Muscle of back (tissue), 11 donors: Measurements from ENCODE around the gene PPP1CA. TPM values are rescaled to one million over a fixed set of nuclear protein-coding genes. Genes with fewer than 3 reads are reported as not detected.

ENCODE experiments used
- DNase-seq, 3 donors: peaks; one replicate each; pipeline versions ENCODE4 v3.0.0 to v3.0.0-alpha.2; 2013
- polyA plus RNA-seq, 10 donors: library from polyadenylated mRNA; unstranded; fragments of 120-200 nt; gene quantifications; one replicate each; pipeline ENCODE4 v1.2.1, GENCODE V29; 2013; ENCODE audit not compliant: insufficient read length in 10 of 10

The PPP1CA gene
- polyA plus RNA-seq, 10 donors, result 95.8 to 132 (median 119) TPM

DNA sequence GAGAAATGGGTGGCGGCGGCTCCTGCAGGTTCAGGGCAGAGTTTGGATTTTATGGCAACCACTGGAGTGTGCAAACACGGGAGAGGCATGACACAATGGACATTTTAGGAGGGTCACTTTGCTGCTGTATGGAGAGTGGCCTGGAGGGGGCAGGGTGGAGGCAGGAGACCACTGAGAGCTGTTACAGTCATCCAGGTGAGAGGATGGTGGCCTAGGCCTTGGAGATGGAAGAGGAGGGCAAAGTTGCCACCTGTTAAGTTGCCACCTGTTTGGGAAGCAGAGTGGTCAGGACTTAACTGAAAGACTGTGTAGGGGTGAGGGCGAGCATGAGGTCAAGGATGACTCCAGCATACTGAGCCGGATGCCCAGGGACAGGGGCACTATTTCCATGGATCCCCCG, 12.2 kb downstream of the PPP1CA start:
- no peak for DNase-seq

- no peak for DNase-seq
These were observed 14.1 kb downstream of the PPP1CA start for GRCh38 chr11:67387518-67387917.

- DNase-seq, result no peak
These were observed 14.6 kb downstream of the PPP1CA start for GRCh38 chr11:67387069-67387468.

- no peak for DNase-seq
These were observed 16.7 kb downstream of the PPP1CA start for GRCh38 chr11:67384851-67385366.

- DNase-seq, result peak; percentile 70 to 87 (median 77)
These were observed 19.2 kb downstream of the PPP1CA start for GRCh38 chr11:67382276-67383136.

GRCh38 chr11:67381244-67381972, 20.2 kb downstream of the PPP1CA start:
- DNase-seq, result no peak

DNA sequence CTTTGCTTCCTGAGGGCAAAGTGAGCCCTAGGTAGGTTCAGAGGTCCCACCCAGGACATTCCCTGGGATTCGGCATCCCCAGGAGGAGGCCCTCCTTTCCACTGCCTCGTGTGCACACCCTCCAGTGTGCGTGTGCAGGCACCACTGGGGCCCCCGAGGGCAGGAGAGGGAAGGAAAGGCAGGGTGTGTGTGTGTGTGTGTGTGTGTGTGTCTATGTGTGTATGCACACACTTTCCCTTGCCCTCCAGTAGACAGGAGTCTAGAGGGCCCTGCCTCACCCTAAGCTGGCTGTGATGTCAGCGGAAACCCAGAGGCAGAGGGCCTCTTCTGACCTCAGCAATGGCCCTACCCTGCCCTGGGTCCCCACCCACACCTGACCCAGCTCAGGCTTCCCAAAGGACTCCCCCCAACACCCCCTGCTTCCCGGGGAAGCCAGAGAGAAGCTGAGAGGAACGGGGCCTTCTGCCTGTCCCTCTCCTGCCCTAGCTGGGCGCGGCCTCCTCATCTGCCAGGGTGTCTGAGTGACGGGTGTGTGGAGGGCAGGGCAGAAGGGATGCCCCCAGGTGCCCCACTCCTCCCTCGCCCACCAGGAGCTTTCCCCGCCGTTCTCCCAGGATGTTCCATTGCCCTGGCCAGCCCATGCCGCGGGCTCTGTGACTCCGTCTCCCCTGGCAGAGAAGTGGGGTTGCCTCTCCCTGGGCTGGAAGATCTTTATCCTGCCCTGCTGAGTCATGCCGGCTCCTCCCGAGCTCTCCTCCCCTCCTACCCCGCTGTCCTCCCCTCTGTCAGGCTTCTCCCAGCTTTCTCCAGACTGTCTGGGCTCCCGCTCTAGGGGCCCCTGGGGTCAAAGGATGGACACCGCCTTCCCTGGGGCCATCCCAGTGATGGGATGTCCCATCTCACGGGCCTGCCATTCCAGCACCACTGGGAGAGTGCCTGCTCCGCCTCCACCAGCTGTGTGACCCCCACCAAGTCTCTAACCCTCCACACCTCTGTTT, 22.3 kb downstream of the PPP1CA start:
- no peak for DNase-seq

DNA sequence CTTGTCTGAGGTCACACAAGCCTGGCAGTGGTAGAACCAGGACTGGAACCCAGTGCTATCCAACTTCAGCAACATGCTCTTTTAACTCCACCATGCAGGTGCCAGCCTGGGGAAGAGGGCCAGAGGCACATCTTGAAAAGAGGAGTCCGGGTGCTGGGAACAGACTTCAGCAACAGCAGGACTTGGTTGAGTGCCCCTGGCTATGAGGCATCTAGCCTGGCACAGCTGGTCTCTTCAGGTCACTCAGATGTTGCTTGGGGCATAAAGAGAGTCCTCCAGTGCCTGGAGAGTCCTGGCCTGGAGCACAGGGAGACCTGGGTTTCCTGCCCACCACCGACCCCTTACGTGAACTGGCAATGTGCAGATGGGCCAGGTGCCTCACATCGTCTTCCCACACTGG, 23.1 kb downstream of the PPP1CA start:
- DNase-seq, result no peak

DNA sequence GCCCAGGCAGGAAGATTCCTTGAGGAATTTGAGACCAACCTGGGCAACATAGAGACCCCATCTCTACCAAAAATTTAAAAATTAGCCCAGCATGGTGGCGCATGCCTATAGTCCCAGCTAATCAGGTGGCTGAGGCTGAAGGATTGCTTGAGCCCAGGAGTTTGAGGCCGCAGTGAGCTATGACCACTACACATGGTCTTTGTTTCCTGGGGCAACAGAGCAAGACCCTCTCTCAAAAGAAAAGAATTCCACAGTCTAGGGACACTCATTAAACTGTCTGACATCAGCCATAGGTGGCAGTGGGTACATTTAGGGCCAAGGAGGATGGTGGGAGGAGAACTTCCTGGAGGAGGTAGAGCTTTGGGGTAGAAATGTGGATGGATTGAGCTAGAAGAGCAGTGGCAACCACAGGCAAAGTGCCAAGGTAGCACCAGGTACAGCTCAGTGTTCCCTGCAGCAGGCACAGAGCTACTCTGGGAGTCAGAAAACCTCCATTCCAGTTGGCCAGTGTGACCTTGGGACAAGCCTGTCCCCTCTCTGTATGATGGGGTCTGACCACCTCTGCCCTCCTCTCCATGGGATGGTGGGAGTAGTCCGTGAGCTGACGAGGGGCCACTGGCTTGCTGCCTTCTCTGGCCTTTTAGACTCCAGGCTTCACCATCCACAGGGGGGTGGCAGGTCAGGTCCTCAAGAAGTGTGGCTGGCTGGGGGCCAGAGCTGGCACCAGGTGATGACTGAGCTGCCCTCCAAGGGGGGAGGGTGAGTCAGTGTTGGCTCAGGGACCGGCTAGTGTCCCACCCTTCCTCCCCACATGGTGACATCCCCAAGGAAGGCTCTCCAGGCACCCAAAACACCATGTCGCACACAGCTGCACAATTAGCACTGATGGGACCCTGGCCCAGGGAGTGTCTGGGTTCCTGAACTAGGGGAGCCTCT, 24.5 kb downstream of the PPP1CA start:
- DNase-seq, result no peak

GRCh38 chr11:67376063-67376820, 25.4 kb downstream of the PPP1CA start:
- DNase-seq, result no peak

DNA sequence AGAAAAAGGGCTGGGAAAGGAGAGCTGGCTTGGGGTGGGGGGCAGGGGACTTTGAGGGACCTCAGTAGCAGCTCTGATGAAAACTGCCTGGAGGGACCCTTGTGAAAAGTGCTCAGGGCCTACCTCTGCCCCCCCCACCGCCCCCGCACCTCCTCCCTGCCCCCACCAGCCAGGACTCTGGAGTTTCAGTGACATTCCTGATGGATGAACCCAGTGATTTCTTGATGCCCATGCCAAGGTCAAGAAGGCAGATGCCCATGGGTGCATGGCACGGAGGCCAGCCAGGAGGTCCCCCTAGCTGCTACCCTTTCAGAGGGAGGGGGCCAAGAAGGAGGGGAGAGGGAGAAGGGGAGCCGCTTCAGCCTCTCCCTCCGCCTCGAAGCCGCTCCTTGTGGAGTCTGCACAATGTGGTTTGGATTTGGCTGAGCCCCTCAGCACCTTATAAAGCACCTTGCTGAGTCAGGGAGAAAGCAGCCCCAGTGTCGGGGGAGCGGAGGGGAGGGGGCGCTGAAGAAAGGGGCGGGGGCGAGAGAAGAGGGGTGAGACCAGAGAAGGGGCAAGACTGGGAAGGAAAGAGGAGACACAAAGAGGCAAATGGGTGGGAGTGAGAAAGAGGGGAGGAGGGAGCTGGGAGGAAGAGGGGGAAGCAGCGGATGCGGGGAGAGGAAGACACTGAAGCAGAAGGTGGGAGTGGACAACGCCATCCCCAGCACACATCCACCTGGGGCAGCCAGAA, 26.2 kb downstream of the PPP1CA start:
- DNase-seq, result no peak

- no peak for DNase-seq
These were observed 26.9 kb downstream of the PPP1CA start for GRCh38 chr11:67374571-67375281.

- DNase-seq, result peak in 2 of 3 donors; percentile 73 to 88
These were observed 27.7 kb downstream of the PPP1CA start for GRCh38 chr11:67373648-67374570.

GRCh38 chr11:67372993-67373647, 28.5 kb downstream of the PPP1CA start, which contains the start of gene CLCF1:
Gene CLCF1 (minus strand): TSS chr11:67373598. CDS start chr11:67373539, 59 bp downstream.
- DNase-seq, result peak in 2 of 3 donors; percentile 70 to 87

GRCh38 chr11:67372321-67372992, 29.2 kb downstream of the PPP1CA start:
- no peak for DNase-seq

DNA sequence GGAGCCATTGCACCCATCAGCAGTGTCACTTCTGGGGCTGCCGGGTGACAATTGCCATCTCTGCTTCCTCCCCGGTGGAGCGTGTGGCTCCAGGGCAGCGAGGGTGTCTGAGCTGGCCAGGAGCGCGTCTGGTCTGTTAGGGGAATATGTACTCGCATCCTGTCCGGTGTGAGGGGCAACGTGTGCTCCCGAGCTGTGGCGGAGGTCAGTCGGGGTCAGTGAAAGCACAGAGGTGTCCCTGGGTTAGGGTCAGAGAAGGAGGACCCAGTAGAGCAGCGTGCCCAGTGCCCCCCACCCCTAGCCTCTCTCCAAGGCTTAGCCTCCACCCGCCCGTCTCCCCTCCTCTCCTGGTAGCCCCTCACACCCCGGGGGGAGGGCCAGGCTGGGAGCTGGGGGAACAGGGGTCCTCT, 29.7 kb downstream of the PPP1CA start:
- DNase-seq, result no peak
